ENCODE measurements around the gene STMND1. TPM values are rescaled to one million over a fixed set of nuclear protein-coding genes. Genes with fewer than 3 reads are reported as not detected.

STMND1 gene
- total RNA-seq, 1 experiment from 2014 or later: not detected

DNA sequence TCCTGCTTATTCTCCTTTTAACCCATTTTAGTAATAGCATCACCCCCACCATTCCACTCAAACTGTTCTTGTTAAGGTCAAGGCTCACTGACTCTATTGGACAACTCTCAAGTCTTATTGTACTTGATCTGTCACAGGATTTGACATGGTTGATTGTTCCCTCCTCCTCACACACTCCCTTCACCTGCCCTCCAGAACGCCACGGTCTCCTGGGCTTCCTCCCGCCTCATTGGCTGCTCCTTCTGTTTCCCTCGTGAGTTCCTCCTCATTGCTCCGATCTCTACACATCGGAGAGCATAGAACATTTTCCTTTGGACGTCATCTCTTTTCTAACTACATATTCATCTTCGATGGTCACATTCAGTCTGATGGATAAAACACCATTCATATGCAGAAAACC lies 55.1 kb downstream of the STMND1 start:
- Histone ChIP-seq H2BK20ac (ENCODE audit: low read depth, low read length, poor library complexity, severe bottlenecking) (no peak overlapping the region), H3K14ac (ENCODE audit: insufficient read depth, low read length) (no peak overlapping the region), H3K4me2 (ENCODE audit: insufficient read depth, insufficient read length, low read length) (no peak overlapping the region), H3K23ac (ENCODE audit: insufficient read length, low read depth, low read length) (no peak overlapping the region), H4K5ac (ENCODE audit: insufficient read length, low read depth, low read length) (no peak overlapping the region), H2AK5ac (ENCODE audit: insufficient read length, low read length) (no peak overlapping the region), H2BK12ac (ENCODE audit: insufficient read length, low read depth, low read length) (no peak overlapping the region), H3T11ph (ENCODE audit: low read length) (no peak overlapping the region), H3K56ac (ENCODE audit: insufficient read length, low read depth, low read length) (no peak overlapping the region), H2BK15ac (ENCODE audit: low read depth, low read length) (no peak overlapping the region), H3K4me1 (ENCODE audit: insufficient read depth, low read length) (no peaks in the 10 kb centered on the region), H2BK120ac (ENCODE audit: low read depth, low read length, poor library complexity, severe bottlenecking) (no peak overlapping the region), H4K8ac (replicated peaks; ENCODE audit: insufficient read length, low read depth, low read length) (no peak overlapping the region), H3K9ac (ENCODE audit: extremely low read depth, insufficient read length, low read length) (no peak overlapping the region), H3K9me3 (ENCODE audit: control insufficient read depth, low read depth, low read length) (no peaks in the 10 kb centered on the region), H2AFZ (ENCODE audit: low read length) (no peak overlapping the region), H3K27me3 (ENCODE audit: insufficient read depth, low read length) (no peaks in the 10 kb centered on the region), H3K27ac (ENCODE audit: insufficient read length, low read depth, low read length) (no peak overlapping the region), H3K79me1 (ENCODE audit: insufficient read depth, low read depth, low read length, poor library complexity, severe bottlenecking) (no peaks in the 10 kb centered on the region), H3K18ac (ENCODE audit: insufficient read length, low read depth, low read length) (no peak overlapping the region), H4K20me1 (ENCODE audit: control insufficient read depth, insufficient read depth, insufficient read length) (no peaks in the 10 kb centered on the region), H4K91ac (ENCODE audit: insufficient read length, low read depth, low read length) (no peak overlapping the region), H3K79me2 (ENCODE audit: insufficient read depth, low read length) (no peaks in the 10 kb centered on the region), H2BK5ac (ENCODE audit: insufficient read length, low read length) (no peak overlapping the region), H3K23me2 (ENCODE audit: insufficient read length, low read depth, low read length, poor library complexity, severe bottlenecking) (no peaks in the 10 kb centered on the region), H3K4ac (ENCODE audit: low read depth, low read length) (no peak overlapping the region)
- TF ChIP-seq, protein P1, sequence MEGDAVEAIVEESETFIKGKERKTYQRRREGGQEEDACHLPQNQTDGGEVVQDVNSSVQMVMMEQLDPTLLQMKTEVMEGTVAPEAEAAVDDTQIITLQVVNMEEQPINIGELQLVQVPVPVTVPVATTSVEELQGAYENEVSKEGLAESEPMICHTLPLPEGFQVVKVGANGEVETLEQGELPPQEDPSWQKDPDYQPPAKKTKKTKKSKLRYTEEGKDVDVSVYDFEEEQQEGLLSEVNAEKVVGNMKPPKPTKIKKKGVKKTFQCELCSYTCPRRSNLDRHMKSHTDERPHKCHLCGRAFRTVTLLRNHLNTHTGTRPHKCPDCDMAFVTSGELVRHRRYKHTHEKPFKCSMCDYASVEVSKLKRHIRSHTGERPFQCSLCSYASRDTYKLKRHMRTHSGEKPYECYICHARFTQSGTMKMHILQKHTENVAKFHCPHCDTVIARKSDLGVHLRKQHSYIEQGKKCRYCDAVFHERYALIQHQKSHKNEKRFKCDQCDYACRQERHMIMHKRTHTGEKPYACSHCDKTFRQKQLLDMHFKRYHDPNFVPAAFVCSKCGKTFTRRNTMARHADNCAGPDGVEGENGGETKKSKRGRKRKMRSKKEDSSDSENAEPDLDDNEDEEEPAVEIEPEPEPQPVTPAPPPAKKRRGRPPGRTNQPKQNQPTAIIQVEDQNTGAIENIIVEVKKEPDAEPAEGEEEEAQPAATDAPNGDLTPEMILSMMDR (conservative IDR thresholded peaks at IDR 0.05): no peak
- H3K9me3 Mint-ChIP-seq: peaks cover 3 to 8% of the 10 kb centered on the region in 2 experiments; a peak in 4 of 5 replicates
- H3K27me3 Mint-ChIP-seq (ENCODE audit: low read depth): peaks cover 14% of the 10 kb centered on the region
- no peak overlapping the region for H3K27ac Mint-ChIP-seq
- DNase-seq: no peak
- H3K4me1 Mint-ChIP-seq: no peaks in the 10 kb centered on the region
- 0 out of 7 replicates have a peak, but pooled peaks cover 0 to 2% (median 0%) of the 10 kb centered on the region in 3 experiments for H3K36me3 Mint-ChIP-seq (ENCODE audit: insufficient read depth in 1 of 3, low read depth in 3 of 3)
- WGBS (ENCODE audit: extremely low coverage, insufficient read length, low lambda C conversion rate): no CpG with 5 or more reads among the region's 8 CpGs
- H3K4me3 Mint-ChIP-seq: no peak overlapping the region
